Activated naive CD8-positive, alpha-beta T cell treated with anti-CD3 and anti-CD28 coated beads for 36 hours (primary cell): ENCODE measurements around the gene ARID1A. TPM values are rescaled to one million over a fixed set of nuclear protein-coding genes. Genes with fewer than 3 reads are reported as not detected.
A peak's percentile ranks its signal among the peaks of the same experiment; 100 is the strongest.
"Not testable (repeated sequence)": the region's sequence is repeated elsewhere in the genome, so short reads cannot be mapped to it uniquely, and the experiment has no call there.

Experiments used
- DNase-seq: peaks from one replicate; pipeline ENCODE4 v3.0.0; 2021
- H3K27ac Mint-ChIP-seq: one replicate; pipeline ENCODE4 v1.8.0; 2022; ENCODE audit warnings: mild to moderate bottlenecking, moderate library complexity, mixed read lengths
- H3K27me3 Mint-ChIP-seq: one replicate; pipeline ENCODE4 v1.8.0; 2022; ENCODE audit warnings: mild to moderate bottlenecking, mixed read lengths
- H3K36me3 Mint-ChIP-seq: one replicate; pipeline ENCODE4 v1.8.0; 2021; ENCODE audit warnings: mild to moderate bottlenecking, mixed read lengths
- H3K4me1 Mint-ChIP-seq: one replicate; pipeline ENCODE4 v1.8.0; 2021; ENCODE audit warnings: mixed read lengths
- H3K4me3 Mint-ChIP-seq: one replicate; pipeline ENCODE4 v1.8.0; 2022; ENCODE audit warnings: mild to moderate bottlenecking, moderate library complexity, mixed read lengths
- H3K9me3 Mint-ChIP-seq: one replicate; pipeline ENCODE4 v1.8.0; 2022; ENCODE audit warnings: mixed read lengths
- total RNA-seq, 2 experiments: library from RNA; stranded (reverse); gene quantifications; one replicate each; pipeline ENCODE4 v1.2.3, GENCODE V29; 2021

ARID1A gene
- total RNA-seq, 2 experiments from 2014 or later: 75.6 to 78.4 TPM

DNA sequence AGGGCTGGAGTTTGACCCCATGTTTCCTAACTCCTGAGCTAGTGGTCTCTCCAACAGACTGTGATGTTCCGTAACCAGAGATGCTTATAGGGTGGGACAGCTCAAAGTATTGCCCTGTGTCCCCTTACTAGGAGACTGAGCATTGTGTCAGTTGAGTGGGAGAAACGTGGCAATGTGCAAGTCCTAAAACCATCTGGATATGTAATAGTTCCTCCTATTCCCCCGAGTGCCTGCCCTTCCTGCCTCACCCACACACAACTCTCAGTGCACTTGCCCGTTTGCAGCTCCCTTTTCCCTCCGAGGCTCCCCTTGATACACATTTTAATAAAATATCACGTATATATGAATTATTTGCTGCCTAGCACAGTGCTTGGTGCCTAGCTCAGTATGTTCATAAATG is 95.3 kb downstream of the ARID1A start:
- Mint-ChIP-seq H3K4me3 (peak overlapping the region; percentile 89), H3K36me3 (peaks cover 45% of the 10 kb centered on the region), H3K27ac (peak overlapping the region; percentile 97), H3K27me3 (peaks cover 5% of the 10 kb centered on the region), H3K9me3 (no peaks in the 10 kb centered on the region), H3K4me1 (peaks cover 53% of the 10 kb centered on the region)
- DNase-seq: no peak

DNA sequence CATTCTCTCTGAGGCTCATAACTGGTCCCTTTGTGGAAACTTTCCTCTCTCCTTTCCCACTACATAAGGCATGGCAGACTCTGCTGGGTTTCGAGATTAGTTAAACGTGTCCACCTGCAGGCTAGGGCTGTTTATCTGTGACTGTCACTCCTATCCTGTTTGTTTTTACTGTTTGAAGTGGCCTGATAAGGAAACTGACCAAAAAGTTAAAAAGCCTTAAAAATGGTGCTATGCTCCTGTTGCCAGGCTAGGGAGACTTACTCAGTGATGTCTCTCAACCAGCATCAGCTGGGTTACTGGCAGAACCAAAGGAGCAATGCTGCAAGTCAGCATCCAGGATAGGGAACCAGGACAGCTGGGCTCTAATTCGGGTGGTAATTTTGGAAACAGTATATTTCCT is 95.8 kb downstream of the ARID1A start:
- Mint-ChIP-seq H3K9me3 (no peaks in the 10 kb centered on the region), H3K27ac (peak overlapping the region; percentile 97), H3K4me1 (peaks cover 51% of the 10 kb centered on the region), H3K27me3 (peaks cover 5% of the 10 kb centered on the region), H3K4me3 (peak overlapping the region; percentile 89), H3K36me3 (peaks cover 49% of the 10 kb centered on the region)
- DNase-seq: no peak

DNA sequence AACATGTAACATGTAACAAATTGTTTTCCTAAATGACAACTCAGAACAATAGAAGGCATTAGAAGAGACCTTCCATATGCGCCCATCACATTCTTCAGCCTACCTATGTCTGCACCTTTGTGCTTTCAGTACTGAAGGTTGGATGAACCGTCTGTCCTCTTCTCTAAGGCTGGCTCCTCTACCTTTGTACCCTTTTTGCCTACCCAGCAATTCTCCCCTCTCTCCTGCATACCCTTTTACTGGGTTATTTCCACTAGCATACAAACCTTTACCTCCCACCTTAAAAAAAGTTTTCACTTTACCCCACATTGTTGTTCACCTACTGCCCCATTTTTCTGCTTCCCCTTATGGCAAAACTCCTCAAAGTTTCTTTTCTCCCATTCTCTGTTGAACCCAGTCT is 97.1 kb downstream of the ARID1A start:
- Mint-ChIP-seq H3K27ac (peak overlapping the region; percentile 37), H3K4me1 (peaks cover 46% of the 10 kb centered on the region), H3K9me3 (no peaks in the 10 kb centered on the region), H3K4me3 (no peak overlapping the region), H3K27me3 (no peaks in the 10 kb centered on the region), H3K36me3 (peaks cover 47% of the 10 kb centered on the region)
- no peak for DNase-seq

DNA sequence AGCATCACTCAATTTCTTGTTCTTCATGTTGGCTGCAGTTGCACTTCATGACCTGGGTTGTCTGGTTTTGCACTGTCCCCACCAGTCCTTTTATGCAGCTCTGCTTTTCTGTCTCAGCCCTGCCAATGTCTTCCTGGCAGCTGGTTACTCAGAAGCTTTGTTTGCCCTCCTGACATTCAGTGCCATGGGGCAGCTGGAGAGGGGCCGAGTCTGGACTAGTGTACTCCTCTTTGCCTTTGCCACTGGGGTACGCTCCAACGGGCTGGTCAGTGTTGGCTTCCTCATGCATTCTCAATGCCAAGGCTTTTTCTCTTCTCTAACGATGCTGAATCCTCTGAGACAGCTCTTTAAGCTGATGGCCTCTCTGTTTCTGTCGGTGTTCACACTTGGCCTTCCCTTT is 98.6 kb downstream of the ARID1A start:
- H3K36me3 Mint-ChIP-seq: peaks cover 45% of the 10 kb centered on the region
- peak overlapping the region; percentile 44 for H3K27ac Mint-ChIP-seq
- H3K4me1 Mint-ChIP-seq: peaks cover 52% of the 10 kb centered on the region
- H3K4me3 Mint-ChIP-seq: no peak overlapping the region
- H3K27me3 Mint-ChIP-seq: no peaks in the 10 kb centered on the region
- no peak for DNase-seq
- no peaks in the 10 kb centered on the region for H3K9me3 Mint-ChIP-seq

DNA sequence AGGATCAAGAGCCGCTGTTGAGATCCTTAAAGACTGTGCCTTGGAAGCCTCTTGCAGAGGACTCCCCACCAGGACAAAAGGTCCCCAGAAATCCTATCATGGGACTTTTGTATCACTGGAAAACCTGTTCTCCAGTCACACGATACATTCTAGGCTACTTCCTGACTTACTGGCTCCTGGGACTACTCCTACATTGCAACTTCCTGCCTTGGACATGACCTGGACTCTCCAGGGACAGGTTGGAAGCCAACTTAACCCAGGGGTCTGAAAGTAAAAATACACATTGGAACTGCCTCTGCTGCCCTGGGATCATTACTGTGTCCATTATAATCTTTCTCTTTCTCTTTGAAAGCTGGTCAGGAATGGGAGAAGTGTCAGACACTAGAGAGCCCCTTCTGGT is 101.8 kb downstream of the ARID1A start:
- Mint-ChIP-seq H3K27ac (peak overlapping the region; percentile 62), H3K4me3 (no peak overlapping the region), H3K9me3 (no peaks in the 10 kb centered on the region), H3K4me1 (peaks cover 51% of the 10 kb centered on the region), H3K36me3 (peaks cover 46% of the 10 kb centered on the region), H3K27me3 (no peaks in the 10 kb centered on the region)
- DNase-seq: no peak

DNA sequence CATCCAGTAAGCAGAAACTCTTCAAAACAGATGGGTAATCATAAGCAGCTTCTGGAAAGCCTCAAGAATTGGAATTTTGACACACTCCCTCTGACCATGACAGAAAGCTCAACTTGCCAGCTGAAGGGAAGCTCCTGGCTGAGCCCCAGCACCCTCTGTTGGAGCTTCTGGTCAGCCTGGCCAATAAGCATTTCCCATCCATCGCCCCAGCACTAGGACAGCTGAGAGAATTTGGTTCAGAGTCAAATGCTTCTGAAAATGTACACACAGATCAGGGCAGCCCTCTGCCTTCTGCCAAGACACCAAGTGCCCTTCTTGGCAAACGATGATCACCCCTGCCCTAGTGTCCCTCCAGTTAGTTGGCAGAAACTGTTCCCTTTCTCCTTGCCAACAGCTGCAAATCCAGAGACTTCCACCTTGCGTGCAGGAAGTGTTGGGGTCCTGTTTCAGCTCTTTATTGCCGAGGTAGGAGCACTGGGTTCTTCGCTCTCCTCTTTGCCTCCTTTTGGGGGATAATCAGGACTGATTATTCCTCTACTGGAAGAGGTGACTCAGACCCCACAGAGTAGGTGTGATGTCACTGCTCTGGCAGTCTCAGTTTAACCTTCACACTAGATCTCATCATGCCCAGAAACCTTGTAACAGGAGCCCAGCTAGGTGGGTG is 103.8 kb downstream of the ARID1A start:
- H3K27me3 Mint-ChIP-seq: no peaks in the 10 kb centered on the region
- H3K9me3 Mint-ChIP-seq: no peaks in the 10 kb centered on the region
- peak; percentile 50 for DNase-seq
- peak overlapping the region; percentile 71 for H3K4me3 Mint-ChIP-seq
- peaks cover 30% of the 10 kb centered on the region for H3K36me3 Mint-ChIP-seq
- peaks cover 44% of the 10 kb centered on the region for H3K4me1 Mint-ChIP-seq
- peak overlapping the region; percentile 88 for H3K27ac Mint-ChIP-seq

DNA sequence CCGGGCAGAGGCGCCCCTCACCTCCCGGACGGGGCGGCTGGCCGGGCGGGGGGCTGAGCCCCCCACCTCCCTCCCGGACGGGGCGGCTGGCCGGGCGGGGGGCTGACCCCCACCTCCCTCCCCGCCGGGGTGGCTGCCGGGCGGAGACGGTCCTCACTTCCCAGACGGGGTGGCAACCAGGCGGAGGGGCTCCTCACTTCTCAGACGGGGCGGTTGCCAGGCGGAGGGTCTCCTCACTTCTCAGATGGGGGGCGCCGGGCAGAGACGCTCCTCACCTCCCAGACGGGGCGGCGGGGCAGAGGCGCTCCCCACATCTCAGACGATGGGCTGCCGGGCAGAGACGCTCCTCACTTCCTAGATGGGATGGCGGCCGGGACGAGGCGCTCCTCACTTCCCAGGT is 108.1 kb downstream of the ARID1A start:
- H3K4me3 Mint-ChIP-seq, DNase-seq, H3K27ac Mint-ChIP-seq, H3K9me3 Mint-ChIP-seq, H3K27me3 Mint-ChIP-seq: not testable (repeated sequence)
- Mint-ChIP-seq H3K4me1 (peaks cover 34% of the 10 kb centered on the region), H3K36me3 (peaks cover 17% of the 10 kb centered on the region)

DNA sequence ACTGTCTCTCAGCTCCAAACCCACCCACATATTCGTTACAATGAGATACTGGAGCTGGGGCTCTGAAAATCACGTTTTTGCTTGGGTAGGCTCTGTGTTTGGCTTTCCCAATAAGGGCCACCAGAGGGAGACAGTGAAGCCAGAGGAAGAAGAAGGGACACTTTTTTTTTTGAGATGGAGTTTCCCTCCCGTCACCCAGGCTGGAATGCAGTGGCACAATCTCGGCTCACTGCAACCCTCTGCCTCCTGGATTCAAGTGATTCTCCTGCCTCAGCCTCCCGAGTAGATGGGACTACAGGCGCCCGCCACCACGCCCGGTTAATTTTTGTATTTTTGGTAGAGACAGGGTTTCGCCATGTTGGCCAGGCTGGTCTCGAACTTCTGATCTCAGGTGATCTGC is 114.3 kb downstream of the ARID1A start:
- not testable (repeated sequence) for H3K27me3 Mint-ChIP-seq, H3K9me3 Mint-ChIP-seq, H3K36me3 Mint-ChIP-seq, H3K4me3 Mint-ChIP-seq
- peaks cover 23% of the 10 kb centered on the region for H3K4me1 Mint-ChIP-seq
- DNase-seq: peak; percentile 67
- peak overlapping the region; percentile 79 for H3K27ac Mint-ChIP-seq

DNA sequence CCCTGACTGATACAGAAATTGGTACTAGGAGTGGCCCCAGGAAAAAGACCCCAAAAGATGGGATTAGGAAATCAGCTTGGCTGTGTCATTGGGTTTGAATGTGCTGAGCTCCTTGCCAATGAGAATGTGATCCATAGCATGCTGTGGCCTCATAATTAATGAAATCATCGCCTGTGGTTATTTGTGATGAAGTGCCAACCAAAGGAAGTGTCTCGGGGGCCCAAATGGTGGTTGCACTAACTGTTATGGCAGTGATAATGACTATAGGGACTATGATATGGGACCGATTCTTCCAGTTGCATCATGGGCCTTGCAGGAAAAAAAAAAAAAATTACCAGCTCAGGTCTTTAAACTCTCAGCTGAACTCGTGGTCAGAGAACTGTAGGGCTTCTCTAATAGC is 115.2 kb downstream of the ARID1A start:
- Mint-ChIP-seq H3K4me1 (peaks cover 23% of the 10 kb centered on the region), H3K4me3 (no peak overlapping the region), H3K27ac (peak overlapping the region; percentile 12), H3K36me3 (no peaks in the 10 kb centered on the region), H3K9me3 (no peaks in the 10 kb centered on the region), H3K27me3 (no peaks in the 10 kb centered on the region)
- DNase-seq: no peak

DNA sequence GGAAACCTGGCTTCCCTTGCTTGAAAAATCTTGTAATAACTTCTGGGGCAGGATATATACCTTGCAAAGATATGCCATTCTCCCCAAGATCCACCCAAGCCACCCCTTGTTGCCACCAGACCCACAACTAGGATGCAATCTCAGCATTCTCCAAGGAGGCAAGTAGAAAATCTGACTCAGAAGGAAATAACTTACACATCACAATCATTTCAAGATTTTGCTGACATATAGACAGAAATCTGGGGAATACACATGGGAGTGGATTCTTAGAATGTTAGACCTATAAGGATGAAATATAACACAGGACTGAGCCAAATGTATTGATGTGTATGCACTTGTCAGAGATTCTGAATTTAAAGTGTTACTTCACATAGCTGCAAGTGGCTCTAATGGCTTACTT is 115.9 kb downstream of the ARID1A start:
- no peak overlapping the region for H3K27ac Mint-ChIP-seq
- DNase-seq: no peak
- no peaks in the 10 kb centered on the region for H3K36me3 Mint-ChIP-seq
- H3K27me3 Mint-ChIP-seq: no peaks in the 10 kb centered on the region
- H3K4me1 Mint-ChIP-seq: peaks cover 21% of the 10 kb centered on the region
- H3K9me3 Mint-ChIP-seq: no peaks in the 10 kb centered on the region
- H3K4me3 Mint-ChIP-seq: no peak overlapping the region

DNA sequence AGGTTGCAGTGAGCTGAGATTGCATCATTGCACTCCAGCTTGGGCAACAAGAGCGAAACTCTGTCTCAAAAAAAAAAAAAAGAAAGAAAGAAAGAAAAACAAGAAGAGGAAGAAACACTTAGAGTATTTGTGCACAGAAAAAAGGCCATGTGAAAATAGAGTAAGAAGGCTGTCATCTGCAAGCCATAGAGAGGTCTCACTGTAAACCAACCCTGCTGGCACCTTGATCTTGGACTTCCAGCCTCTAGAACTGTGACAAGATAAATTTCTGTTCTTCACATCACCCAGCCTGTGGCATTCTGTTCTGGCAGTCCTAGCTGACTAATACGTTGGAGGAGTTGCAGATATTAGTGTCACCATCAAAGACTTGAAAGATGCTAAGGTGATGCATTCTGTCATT is 118.6 kb downstream of the ARID1A start:
- no peaks in the 10 kb centered on the region for H3K9me3 Mint-ChIP-seq
- no peaks in the 10 kb centered on the region for H3K36me3 Mint-ChIP-seq
- no peak overlapping the region for H3K4me3 Mint-ChIP-seq
- DNase-seq: no peak
- H3K27ac Mint-ChIP-seq: no peak overlapping the region
- peaks cover 20% of the 10 kb centered on the region for H3K4me1 Mint-ChIP-seq
- no peaks in the 10 kb centered on the region for H3K27me3 Mint-ChIP-seq

DNA sequence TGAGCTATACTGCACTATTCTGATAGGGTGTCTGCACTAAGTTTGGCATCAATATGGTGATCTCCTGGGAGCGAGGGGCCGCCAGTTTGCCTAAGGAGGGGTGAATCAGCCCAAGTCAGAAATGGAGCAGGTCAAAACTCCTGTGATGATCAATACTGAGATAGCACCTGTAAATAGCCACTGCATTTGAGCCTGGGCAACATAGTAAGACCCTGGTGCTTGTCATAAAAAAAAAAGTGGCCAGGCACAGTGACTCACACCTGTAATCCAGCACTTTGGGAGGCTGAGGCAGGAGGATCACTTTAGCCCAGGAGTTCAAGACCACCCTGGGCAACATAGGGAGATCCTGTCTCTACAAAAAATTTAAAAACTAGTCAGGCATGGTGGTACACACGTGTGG is 119.1 kb downstream of the ARID1A start:
- no peak overlapping the region for H3K27ac Mint-ChIP-seq
- H3K27me3 Mint-ChIP-seq: no peaks in the 10 kb centered on the region
- no peaks in the 10 kb centered on the region for H3K9me3 Mint-ChIP-seq
- no peak for DNase-seq
- H3K4me1 Mint-ChIP-seq: peaks cover 18% of the 10 kb centered on the region
- no peaks in the 10 kb centered on the region for H3K36me3 Mint-ChIP-seq
- no peak overlapping the region for H3K4me3 Mint-ChIP-seq

DNA sequence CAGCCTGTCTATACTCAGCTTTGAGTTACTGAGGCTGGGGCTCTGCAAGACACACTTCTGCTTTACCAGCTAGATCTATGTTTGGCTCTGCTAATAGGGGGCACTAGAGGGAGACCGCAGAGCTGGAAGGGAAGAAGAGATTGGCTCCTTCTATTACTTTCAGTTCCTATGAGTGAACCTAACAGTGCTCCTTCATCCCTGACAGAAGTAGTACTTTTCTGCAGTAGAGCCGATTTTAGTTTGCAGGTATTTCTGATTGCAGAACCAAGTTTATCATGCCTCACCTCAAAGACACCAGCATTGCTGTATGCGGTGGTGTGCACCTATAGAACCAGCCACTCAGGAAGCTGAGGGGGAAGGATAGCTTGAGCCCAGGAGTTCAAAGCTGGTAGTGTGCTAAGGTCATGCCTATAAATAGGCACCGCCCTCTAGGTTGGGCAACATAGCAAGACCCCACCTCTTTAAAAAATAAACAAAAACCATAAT is 125.0 kb downstream of the ARID1A start:
- peak overlapping the region; percentile 69 for H3K27ac Mint-ChIP-seq
- no peaks in the 10 kb centered on the region for H3K36me3 Mint-ChIP-seq
- peaks cover 19% of the 10 kb centered on the region for H3K4me1 Mint-ChIP-seq
- H3K27me3 Mint-ChIP-seq: no peaks in the 10 kb centered on the region
- no peaks in the 10 kb centered on the region for H3K9me3 Mint-ChIP-seq
- peak overlapping the region; percentile 44 for H3K4me3 Mint-ChIP-seq
- DNase-seq: no peak

DNA sequence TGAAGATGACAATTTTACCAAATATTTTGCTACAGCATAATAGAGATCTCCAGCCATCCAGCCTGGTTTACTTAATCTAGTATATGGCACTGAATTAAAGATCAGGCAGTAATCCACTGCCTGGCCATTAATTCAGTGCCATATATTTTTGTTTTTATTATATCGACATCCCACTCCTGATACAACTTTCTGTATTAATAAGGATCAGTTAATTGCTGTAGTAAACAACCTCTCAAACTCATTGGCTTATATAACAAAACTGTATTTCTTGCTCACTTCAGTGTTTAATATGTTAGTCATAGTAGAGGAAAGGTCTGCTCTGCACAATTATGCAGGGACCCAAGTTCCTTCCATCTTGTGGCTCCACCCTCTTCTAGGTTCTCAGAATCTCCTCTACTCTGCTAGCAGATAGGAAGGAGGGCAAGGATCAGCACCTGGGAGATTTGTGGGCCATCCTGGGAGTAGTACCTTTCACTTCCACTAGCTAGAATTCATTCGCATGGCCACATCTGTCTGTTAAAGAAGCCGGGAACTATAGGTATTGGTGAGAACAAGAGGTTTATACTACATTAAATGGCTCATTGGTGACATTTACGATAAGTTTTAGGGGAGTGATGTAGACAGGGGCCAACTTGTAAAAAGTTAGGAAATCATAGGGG is 127.1 kb downstream of the ARID1A start:
- no peak for DNase-seq
- Mint-ChIP-seq H3K27me3 (no peaks in the 10 kb centered on the region), H3K9me3 (no peaks in the 10 kb centered on the region), H3K27ac (no peak overlapping the region), H3K36me3 (peaks cover 6% of the 10 kb centered on the region), H3K4me3 (no peak overlapping the region), H3K4me1 (peaks cover 29% of the 10 kb centered on the region)

DNA sequence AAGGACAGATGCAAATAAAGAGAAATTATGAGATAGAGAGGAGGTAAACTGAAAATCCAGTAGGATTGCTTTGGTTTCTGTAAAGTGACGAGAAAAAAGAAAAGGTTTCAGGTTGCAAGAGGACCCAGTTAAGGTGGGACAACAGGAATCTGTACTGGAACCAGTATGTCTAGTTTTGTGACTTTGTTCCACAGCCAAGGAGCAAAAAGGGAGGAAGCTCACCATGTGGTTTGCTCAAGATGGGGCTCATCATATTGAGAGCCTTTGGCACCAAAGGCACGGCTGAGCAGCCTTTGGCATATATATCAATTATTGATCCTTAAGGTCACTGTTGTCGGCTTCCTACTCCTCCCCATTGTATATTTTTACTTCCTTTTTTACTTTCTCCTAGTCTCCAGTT is 128.9 kb downstream of the ARID1A start:
- H3K9me3 Mint-ChIP-seq: no peaks in the 10 kb centered on the region
- no peak for DNase-seq
- H3K4me1 Mint-ChIP-seq: peaks cover 46% of the 10 kb centered on the region
- no peak overlapping the region for H3K4me3 Mint-ChIP-seq
- H3K36me3 Mint-ChIP-seq: peaks cover 22% of the 10 kb centered on the region
- no peak overlapping the region for H3K27ac Mint-ChIP-seq
- H3K27me3 Mint-ChIP-seq: no peaks in the 10 kb centered on the region
